Measurements from ENCODE around the gene MAP6.

- TF ChIP-seq FOXK2 (IDR thresholded peaks at IDR 0.05) (no peak), ZNF384 (IDR thresholded peaks at IDR 0.05) (no peak), HDGF (IDR thresholded peaks at IDR 0.05; ENCODE audit: borderline replicate concordance) (no peak), PKNOX1 (IDR thresholded peaks at IDR 0.05) (no peak), ARNT (IDR thresholded peaks at IDR 0.05) (no peak), CTBP1 (IDR thresholded peaks at IDR 0.05; ENCODE audit: borderline replicate concordance) (no peak)
Observed at GRCh38 chr11:75562836-75563484, 105.9 kb downstream of the MAP6 start.
